HG03469 (cell line): Measurements from ENCODE around the gene SLX4IP.
"Not testable (repeated sequence)": the region's sequence is repeated elsewhere in the genome, so short reads cannot be mapped to it uniquely, and the experiment has no call there.

Source experiments
- ATAC-seq: cut with Tn5 transposase; IDR thresholded peaks from one replicate; pipeline ENCODE4 v1.9.1; 2021; ENCODE audit warnings: mild to moderate bottlenecking, moderate library complexity, moderate number of reproducible peaks; ENCODE audit not compliant: unreplicated experiment

Gene SLX4IP

GRCh38 chr20:10565922-10566897 is 131.1 kb downstream of the SLX4IP start:
- ATAC-seq, result no peak

DNA sequence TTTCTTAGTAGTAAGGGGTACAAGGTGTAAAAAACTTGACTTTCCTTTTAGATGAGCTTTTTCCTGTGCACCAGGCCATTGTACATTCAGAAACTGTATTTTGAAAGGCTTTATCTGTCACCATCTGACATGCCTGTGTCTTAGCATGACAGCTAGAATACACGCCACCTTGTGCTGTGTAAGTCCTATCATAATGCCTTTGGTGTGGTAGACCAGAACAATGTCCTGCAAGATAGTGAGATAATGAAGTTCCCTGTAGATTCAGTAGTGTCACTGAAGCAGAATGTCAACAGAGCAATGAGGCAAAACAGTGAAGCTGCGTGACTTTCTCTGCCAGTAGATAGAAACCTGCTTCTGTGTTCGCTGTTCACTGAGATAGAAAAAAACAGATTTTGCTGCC is 132.9 kb downstream of the SLX4IP start:
- ATAC-seq, result no peak

DNA sequence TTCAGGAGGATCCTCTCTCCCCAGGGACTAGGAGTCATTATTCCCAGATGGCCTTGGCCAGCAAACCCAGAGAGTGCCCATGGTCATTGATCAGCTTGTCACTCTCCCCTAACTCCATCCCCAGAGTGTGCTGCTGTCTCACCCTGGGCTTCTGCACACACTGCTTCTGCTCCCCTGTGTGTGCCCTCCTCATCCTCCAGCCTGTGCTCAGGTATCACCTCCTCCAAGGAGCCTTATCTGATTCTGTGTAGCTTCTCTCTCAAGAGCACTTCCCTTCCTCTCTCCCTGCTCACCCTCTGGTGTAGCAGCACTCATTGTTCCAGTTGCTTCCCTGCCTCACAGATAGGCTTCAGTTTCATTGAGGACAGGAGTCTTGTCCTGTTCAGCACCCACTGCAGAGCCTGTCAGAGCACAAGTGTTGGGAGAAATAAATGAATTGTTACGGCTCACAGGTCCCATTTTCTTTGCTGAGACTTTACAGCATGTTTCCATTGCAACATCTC is 136.3 kb downstream of the SLX4IP start:
- ATAC-seq, result no peak

DNA sequence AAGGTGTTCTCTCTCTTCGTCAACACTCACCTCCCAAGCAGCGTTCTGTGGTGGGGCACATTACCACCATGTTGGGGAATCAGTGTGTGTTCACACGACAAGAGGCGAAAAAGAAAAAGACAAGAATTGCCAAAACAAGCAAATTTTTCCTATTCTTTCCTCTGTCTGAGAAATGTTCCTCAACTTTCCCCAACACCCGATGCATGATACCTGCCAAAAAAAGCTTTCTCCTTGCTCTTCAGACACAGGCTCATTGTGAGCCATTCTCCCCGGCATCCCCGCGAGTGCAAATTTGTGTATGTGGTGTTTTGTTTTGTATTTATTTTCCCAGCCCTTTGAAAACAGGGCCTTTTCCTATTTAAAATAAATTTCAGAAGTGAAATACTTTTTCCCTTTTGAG is 137.7 kb downstream of the SLX4IP start:
- no peak for ATAC-seq

GRCh38 chr20:10573273-10573950 is 138.3 kb downstream of the SLX4IP start:
- no peak for ATAC-seq

- no peak for ATAC-seq
Measured at GRCh38 chr20:10573951-10574339, 138.8 kb downstream of the SLX4IP start.

GRCh38 chr20:10576411-10577090 is 141.4 kb downstream of the SLX4IP start:
- no peak for ATAC-seq

DNA sequence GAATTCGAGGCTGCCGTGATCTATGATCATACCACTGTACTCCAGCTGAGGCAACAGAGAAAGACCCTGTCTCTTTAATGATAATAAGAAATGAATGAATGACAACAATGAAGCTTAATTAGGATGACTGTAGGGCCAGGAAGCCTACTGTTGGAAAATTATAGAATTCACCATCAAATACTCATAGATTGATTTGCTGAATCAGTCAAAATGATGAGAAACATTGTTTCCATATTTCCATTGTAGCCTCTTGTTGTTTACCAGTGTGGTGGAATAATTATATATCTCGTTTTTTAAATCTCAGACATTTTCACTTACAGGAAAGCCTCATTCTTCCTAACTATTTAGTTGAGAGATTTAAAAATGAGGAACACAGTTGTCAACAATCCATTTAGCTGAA is 142.5 kb downstream of the SLX4IP start:
- no peak for ATAC-seq

DNA sequence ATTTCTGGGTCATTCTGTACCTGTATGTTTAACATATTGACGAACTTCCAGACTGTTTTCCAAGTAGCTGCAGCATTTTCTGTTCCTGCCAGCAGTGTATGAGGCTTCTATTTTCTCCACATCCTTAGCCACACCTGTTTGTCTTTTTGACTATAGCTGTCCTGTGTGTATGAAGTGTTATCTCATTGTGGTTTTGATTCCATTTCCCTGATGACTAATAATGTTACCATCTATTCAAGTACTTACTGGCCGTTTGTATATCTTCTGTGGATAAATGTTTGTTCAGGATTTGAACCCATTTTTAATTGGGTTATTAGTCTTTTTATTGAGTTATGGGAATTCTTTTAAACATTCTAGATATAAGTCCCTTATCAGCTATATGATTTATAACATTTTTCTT is 143.5 kb downstream of the SLX4IP start:
- no peak for ATAC-seq

DNA sequence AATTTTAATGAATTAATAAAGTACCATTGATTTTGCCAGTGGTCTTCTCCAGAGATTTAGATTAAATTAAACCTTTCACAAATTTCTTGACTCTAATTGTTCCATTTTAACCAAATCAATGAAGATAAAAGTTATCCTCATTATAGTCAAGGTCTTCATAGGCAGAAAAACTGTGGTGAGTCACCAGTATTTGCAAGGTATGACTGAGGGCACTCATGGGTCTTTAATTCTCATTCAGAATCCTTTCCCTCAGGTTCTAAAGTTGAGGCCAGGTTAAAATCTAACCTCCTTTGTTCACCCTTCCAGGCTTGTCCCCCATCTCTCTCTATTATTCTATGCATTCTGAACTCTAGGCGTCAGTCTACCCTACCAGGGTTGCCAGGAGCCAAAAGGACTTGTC is 144.8 kb downstream of the SLX4IP start:
- ATAC-seq, result no peak

DNA sequence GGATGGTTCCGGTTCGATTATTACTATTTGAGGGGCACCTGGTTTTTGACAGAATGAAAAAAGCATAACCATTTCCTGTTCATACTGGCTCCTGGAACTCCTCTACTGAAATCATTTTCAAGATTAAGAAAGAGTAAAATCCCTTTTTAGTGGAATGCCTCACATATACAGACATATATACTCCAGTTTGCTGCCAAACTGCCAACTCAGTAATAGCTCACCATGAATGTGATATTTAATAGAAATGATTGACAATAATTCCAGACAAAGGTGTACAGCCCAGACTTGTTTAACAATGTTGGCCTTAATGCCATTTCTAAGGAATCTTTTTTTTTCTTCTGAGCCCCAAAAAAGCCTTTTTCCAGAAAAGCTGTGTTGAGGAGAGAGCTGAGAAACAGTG is 145.6 kb downstream of the SLX4IP start:
- no peak for ATAC-seq

DNA sequence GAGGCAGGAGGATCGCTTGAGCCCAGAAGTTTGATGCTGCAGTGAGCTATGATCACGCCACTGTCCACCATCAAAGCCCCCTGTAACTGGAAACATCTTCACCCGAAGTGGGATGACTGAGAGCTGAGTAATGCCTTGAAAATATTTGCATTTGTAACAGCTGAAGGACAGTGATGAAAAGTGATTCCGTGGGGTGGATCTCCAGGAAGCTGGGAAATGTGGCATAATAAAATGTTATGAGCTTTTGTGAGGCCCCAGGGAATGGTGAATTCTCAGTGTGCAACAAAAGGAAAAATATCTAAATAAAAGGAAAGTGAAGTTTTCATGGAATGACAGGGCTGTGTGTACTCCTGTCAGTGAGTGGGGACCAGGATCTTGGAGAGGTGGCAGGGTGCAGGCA is 146.7 kb downstream of the SLX4IP start:
- ATAC-seq, result no peak

GRCh38 chr20:10584371-10584770 is 149.3 kb downstream of the SLX4IP start:
- no peak for ATAC-seq

GRCh38 chr20:10585308-10585707 is 150.2 kb downstream of the SLX4IP start:
- ATAC-seq, result no peak

DNA sequence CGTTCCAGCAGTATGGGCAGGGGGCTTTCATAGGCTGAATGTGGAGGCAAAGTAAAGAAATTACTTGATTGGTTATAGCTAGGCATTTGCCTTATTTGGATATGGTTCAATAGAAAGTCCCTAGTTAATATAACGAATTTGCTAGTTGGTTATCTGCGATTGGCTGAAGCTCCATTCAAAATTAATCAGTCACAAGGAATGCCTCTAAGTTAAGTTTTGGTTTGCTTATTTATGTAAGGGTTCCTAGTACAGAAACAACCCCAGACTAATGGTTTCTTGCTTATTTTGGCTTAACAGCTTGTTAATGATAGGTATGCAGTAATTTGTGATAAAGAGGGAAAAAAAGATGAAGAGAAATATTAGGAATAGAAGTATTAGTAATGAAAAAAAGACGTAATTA is 151.2 kb downstream of the SLX4IP start:
- ATAC-seq, result no peak

- ATAC-seq, result not testable (repeated sequence)
Measured at GRCh38 chr20:10590446-10590845, 155.3 kb downstream of the SLX4IP start.

GRCh38 chr20:10590950-10591671 is 156.0 kb downstream of the SLX4IP start:
- no peak for ATAC-seq

DNA sequence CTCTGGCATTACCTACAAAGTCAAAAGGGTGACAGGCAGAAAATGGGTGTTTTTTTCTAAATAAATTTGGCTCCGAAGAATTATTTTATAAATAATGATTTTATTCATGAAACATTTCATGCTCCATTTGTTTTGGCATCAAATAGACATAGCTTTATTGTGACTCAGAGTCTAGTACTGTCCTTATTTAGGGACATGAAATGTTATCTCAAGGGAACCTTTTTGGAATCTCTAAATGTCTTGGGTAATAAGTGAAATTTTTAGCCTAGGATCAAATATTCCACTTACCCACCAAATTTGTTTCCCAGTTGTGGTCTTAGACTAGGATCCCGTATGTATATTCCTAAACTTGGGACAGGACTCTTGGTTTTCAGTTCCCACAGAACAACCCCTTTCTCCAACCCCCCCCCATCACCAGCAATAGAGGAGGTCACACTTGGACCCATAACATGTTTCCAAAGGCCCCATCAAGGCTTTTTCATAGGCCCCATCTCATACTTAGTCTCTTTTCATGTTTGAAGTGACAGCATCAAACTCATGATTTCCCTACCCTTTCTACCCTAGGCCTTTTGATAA is 156.9 kb downstream of the SLX4IP start:
- no peak for ATAC-seq

DNA sequence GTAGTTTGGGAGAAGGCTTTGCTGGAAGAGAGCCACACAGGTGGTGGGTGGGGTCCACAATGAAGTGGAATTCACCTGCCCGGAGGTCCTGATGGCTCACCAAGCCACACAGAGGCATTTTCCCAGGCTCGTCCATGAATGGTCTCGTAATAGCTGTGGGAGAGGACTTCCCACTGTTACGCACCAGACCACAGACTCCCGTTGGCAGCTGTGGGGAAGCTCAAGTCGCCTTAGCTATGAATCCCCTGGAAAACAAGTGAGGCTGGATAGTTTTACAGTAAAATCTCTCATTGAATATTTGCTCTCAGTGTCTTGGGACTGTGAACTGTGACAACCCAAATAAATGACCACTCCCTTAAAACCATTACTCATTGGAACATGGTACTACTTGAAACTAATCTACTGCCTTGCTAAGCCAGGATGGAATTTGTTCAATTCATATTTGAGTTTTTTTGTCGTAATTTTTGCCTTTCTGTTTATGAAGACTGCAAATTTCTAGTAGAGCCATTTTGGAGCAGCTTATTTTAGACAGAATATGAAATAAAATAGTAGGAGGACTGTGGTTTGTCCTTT is 159.3 kb downstream of the SLX4IP start:
- no peak for ATAC-seq

DNA sequence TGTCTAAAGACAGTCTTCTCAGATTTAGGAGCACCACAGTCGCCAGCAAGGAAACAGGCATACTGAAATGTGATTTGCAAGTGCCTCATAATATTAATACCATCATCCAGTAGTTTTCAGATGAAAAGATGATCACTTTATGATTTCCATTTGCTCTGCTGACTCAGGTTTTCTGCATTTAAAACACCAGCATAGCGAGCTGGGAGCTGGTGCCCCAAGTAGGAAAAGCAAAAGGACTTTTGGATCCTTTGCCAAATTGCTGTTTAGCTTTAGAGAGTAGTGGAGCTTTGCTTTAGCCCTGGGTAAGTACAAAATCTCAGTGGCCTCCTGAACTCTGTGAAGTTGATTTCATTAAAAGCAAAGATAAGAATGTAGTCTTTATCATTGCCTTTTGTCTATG is 160.2 kb downstream of the SLX4IP start:
- no peak for ATAC-seq
